GM12878 (cell line): ENCODE data around the gene PIP4K2A.

Source experiments
- CTCF ChIP-seq, 3 experiments: IDR thresholded peaks in 2 of 3; conservative IDR thresholded peaks in 1 of 3; 2 replicates each; pipeline ENCODE4 v1.5.1; 2011; ENCODE audit warnings: low read depth in 3 of 3, low read length in 3 of 3, mild to moderate bottlenecking in 3 of 3, control low read depth in 2 of 3, moderate library complexity in 2 of 3, inconsistent platforms in 1 of 3, mixed read lengths in 1 of 3; ENCODE audit not compliant: control insufficient read depth in 2 of 3, insufficient read depth in 1 of 3; ENCODE audit errors: extremely low read depth in 1 of 3
- TF ChIP-seq, protein P1 (sequence below): IDR thresholded peaks from 2 replicates; pipeline ENCODE4 v1.6.1; 2012; ENCODE audit warnings: low read depth, low read length, improper control_type of control experiment

- TF ChIP-seq CTCF (IDR thresholded peaks at IDR 0.05 in 2 of 3, conservative IDR thresholded peaks at IDR 0.05 in 1 of 3; ENCODE audit: control insufficient read depth in 2 of 3, extremely low read depth in 1 of 3, insufficient read depth in 1 of 3, low read depth in 3 of 3, low read length in 3 of 3), result no peak
- TF ChIP-seq, protein P1, sequence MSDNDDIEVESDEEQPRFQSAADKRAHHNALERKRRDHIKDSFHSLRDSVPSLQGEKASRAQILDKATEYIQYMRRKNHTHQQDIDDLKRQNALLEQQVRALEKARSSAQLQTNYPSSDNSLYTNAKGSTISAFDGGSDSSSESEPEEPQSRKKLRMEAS, result no peak
Observed at GRCh38 chr10:22647244-22647643, 67.1 kb downstream of the PIP4K2A start.
